Aorta (tissue), 5 donors: ENCODE measurements around the gene ZDHHC12. TPM values are rescaled to one million over a fixed set of nuclear protein-coding genes. Genes with fewer than 3 reads are reported as not detected.

Source experiments
- ATAC-seq: fragments of 200-7000 bp; cut with Tn5 transposase; one replicate; pipeline ENCODE4 v1.9.1; 2022; ENCODE audit warnings: moderate library complexity; ENCODE audit not compliant: low FRiP score
- DNase-seq, 2 donors: peaks; one replicate each; pipeline ENCODE4 v3.0.0-alpha.2; 2020
- H3K27ac ChIP-seq, 2 donors: one replicate each; pipeline ENCODE4 v1.5.1; 2013; ENCODE audit warnings: low read length in 2 of 2, mild to moderate bottlenecking in 2 of 2, moderate library complexity in 2 of 2, control low read depth in 1 of 2, inconsistent platforms in 1 of 2, low read depth in 1 of 2
- H3K27me3 ChIP-seq, 2 donors: one replicate each; pipeline ENCODE4 v1.6.1; 2013; ENCODE audit warnings: control low read depth in 1 of 2, low read length in 1 of 2, mild to moderate bottlenecking in 1 of 2, moderate library complexity in 1 of 2; ENCODE audit not compliant: insufficient read depth in 2 of 2, control insufficient read depth in 1 of 2
- H3K36me3 ChIP-seq, 2 donors: one replicate each; pipeline ENCODE4 v1.6.1; 2013; ENCODE audit warnings: control low read depth in 1 of 2, low read length in 1 of 2, mild to moderate bottlenecking in 1 of 2; ENCODE audit not compliant: insufficient read depth in 2 of 2, control insufficient read depth in 1 of 2
- H3K4me1 ChIP-seq, 2 donors: one replicate each; pipeline ENCODE4 v1.6.1; 2013; ENCODE audit warnings: low read length in 2 of 2, control low read depth in 1 of 2, mild to moderate bottlenecking in 1 of 2, moderate library complexity in 1 of 2; ENCODE audit not compliant: insufficient read depth in 2 of 2, control insufficient read depth in 1 of 2
- H3K4me3 ChIP-seq, 2 donors: one replicate each; pipeline ENCODE4 v1.5.1; 2013; ENCODE audit warnings: low read length in 2 of 2, control low read depth in 1 of 2, mild to moderate bottlenecking in 1 of 2
- H3K9me3 ChIP-seq: one replicate; pipeline ENCODE4 v1.6.1; 2013; ENCODE audit warnings: mild to moderate bottlenecking, low read length; ENCODE audit not compliant: control insufficient read depth
- WGBS, 2 donors: extraction: QIAGEN DNeasy Blood & Tissue Kit; methylation state at CpG; one replicate each; pipeline ENCODE4 v1.1.7; 2013; 5-methylcytosine and 5-hydroxymethylcytosine counted together
- intact Hi-C, 2 donors: fragments of 100-400 bp; cut with DNase I; formaldehyde crosslinking; loops; one replicate each; pipeline versions ENCODE4 v1.14.2 to v1.15.0; 2022
- polyA plus RNA-seq, 2 donors: library from polyadenylated mRNA; stranded (reverse); fragments of 200-250 nt; gene quantifications; one replicate each; pipeline ENCODE4 v1.2.3, GENCODE V29; 2013
- total RNA-seq, 2 donors: library from RNA; stranded (reverse); fragmentation: NEBNext Ultra II Directional; extraction: Animal tissue kit (Norgen Biotek cat#: 25700); gene quantifications; one replicate each; pipeline ENCODE4 v1.2.1, GENCODE V29; 2021
- donor health status: healthy with polysubstance abuse.
- donor health status: Bipolar disorder and iron deficiency.
- donor health status: DM: no; HTN: no; CAD: no.
- donor health status: DM: no; HTN: no; CAD: no.
- donor health status: DM: yes; HTN: yes; CAD: no.

The ZDHHC12 gene
- total and polyA plus RNA-seq, 4 donors = 11.2 to 30.9 (median 17.2) TPM

DNA sequence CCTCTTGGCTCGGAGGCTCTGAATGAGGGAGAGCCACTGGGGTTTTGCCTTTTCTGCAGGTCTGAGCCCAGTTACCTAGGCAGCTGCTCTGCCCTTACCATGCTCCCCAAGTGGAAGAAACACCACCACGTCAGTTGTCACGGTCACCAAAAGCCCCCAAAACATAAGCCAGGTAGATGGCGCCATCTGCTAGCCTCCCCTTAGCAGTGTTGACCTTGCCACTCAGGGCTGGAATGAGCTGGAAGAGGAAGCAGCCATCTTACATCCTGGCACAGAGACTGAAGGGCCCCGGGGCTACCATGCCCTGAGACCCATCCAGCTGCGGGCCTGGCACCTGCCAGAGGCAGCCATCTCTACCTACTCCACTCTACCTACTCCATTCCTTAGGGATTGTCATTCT, 40.4 kb upstream of the ZDHHC12 start:
- 74 to 85% methylated on average over 6 of the region's 6 CpGs for WGBS, 2 donors
- DNase-seq = no peak
- ATAC-seq = no peak

GRCh38 chr9:128762671-128763449, 38.9 kb upstream of the ZDHHC12 start:
- H3K4me3 ChIP-seq = no peak overlapping the region
- H3K9me3 ChIP-seq = no peaks in the 10 kb centered on the region
- ATAC-seq = no peak
- DNase-seq = no peak
- 80 to 81% methylated on average over 9 of the region's 9 CpGs for WGBS, 2 donors
- no peaks in the 10 kb centered on the region for H3K4me1 ChIP-seq
- H3K27ac ChIP-seq = no peak overlapping the region
- intact Hi-C loops = no loop called here
- H3K27me3 ChIP-seq = no peaks in the 10 kb centered on the region
- H3K36me3 ChIP-seq = no peaks in the 10 kb centered on the region

More for the DNA sequence above, 40.4 kb upstream of the ZDHHC12 start:
- Histone ChIP-seq H3K27ac (no peak overlapping the region), H3K27me3 (no peaks in the 10 kb centered on the region), H3K36me3 (no peaks in the 10 kb centered on the region), H3K4me1 (no peaks in the 10 kb centered on the region), H3K4me3 (no peak overlapping the region), H3K9me3 (no peaks in the 10 kb centered on the region)
- intact Hi-C loops = no loop called here

DNA sequence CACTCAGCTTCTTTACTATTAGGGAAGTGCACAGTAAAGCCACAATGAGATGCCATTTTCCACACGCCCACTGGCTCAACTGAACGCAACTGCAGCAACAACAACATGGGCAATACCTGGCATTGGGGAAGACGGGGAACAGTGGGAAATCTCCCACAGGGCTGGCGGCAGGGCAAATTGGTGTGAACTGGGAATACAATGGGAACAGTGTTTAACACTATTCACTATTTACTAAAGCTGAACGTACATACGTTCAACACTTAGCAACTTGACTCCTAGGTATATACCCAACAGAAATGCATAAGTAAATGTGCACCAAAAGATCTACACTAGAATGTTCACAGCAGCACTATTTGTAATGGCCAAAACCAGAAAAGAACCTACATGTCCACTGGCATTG, 33.7 kb upstream of the ZDHHC12 start:
- no peak overlapping the region for H3K4me3 ChIP-seq
- H3K9me3 ChIP-seq = no peaks in the 10 kb centered on the region
- peaks cover 0 to 3% of the 10 kb centered on the region in 2 donors for H3K36me3 ChIP-seq
- no peak for DNase-seq
- 92 to 93% methylated on average over 6 of the region's 6 CpGs for WGBS, 2 donors
- intact Hi-C loops = no loop called here
- H3K27ac ChIP-seq = no peak overlapping the region
- ATAC-seq = no peak
- H3K27me3 ChIP-seq = no peaks in the 10 kb centered on the region
- H3K4me1 ChIP-seq = no peaks in the 10 kb centered on the region

- Histone ChIP-seq H3K27me3 (no peaks in the 10 kb centered on the region), H3K27ac (no peak overlapping the region), H3K4me3 (no peak overlapping the region), H3K9me3 (no peaks in the 10 kb centered on the region), H3K4me1 (no peaks in the 10 kb centered on the region), H3K36me3 (peaks cover 0 to 6% of the 10 kb centered on the region in 2 donors)
- no peak for ATAC-seq
- DNase-seq = no peak
- WGBS, 2 donors = 93 to 94% methylated on average over 16 of the region's 16 CpGs
- intact Hi-C loops = no loop called here
Measured at GRCh38 chr9:128753627-128754026, 29.7 kb upstream of the ZDHHC12 start.

DNA sequence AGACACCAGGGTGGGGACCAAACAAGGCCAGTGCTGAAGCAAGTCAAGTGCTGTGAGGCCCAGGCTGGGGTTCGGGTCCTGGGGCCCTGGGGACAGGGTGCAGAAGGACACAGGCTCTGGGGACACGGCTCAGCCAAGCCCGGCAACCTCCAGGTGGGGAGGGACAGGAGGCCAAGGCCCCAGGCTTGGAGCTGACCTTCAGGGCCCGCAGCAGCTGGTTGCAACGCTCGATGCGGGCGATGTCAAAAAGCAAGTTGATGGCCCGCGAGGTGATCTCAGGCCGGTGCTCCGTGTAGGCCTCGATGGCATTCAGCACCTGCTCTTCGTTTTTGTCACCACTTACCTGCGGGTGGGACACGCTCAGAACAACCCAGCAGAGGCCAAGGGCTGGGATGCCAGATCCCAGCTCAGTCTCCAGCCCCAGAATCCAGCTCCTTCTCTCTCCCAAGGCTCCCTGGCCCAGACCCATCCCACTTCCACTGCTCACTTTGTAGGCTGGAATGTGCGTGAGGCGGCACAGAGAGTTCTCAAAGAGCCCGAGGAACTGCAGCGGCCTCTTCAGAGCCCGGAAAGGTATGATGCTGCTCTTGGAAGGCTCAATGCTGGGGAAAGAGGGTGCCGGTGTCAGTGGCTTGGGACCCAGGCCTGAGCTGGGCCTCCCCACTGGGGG, 27.1 kb upstream of the ZDHHC12 start:
- no peaks in the 10 kb centered on the region for H3K27me3 ChIP-seq
- H3K9me3 ChIP-seq = no peaks in the 10 kb centered on the region
- no peak overlapping the region for H3K27ac ChIP-seq
- intact Hi-C loops = no loop called here
- WGBS, 2 donors = 92 to 93% methylated on average over 22 of the region's 22 CpGs
- H3K4me1 ChIP-seq = no peaks in the 10 kb centered on the region
- H3K36me3 ChIP-seq = peaks cover 0 to 6% of the 10 kb centered on the region in 2 donors
- H3K4me3 ChIP-seq = no peak overlapping the region
- ATAC-seq (no peak), DNase-seq (no peak)

- no peaks in the 10 kb centered on the region for H3K36me3 ChIP-seq
- H3K4me1 ChIP-seq = no peaks in the 10 kb centered on the region
Measured at GRCh38 chr9:128747241-128747640, 23.3 kb upstream of the ZDHHC12 start.

DNA sequence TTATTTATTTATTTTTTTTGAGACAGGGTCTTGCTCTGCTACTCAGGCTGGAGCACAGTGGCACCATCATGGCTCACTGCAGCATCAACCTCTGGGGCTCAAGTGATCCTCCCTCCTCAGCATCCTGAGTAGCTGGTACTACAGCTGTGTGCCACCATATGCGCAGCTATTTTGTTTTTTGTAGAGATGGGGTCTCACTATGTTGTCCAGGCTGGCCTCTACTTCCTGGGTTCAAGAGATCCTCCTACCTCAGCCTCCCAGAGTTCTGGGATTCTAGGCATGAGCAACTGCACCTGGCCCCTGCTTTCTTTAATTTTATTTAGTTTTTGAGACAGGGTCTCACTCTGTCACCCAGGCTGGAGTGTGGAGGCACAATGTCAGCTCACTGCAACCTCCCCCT, 19.5 kb upstream of the ZDHHC12 start:
- DNase-seq = no peak
- Histone ChIP-seq H3K36me3 (peaks cover 0 to 3% of the 10 kb centered on the region in 2 donors), H3K4me1 (no peaks in the 10 kb centered on the region), H3K4me3 (no peak overlapping the region), H3K9me3 (no peaks in the 10 kb centered on the region), H3K27ac (no peak overlapping the region), H3K27me3 (no peaks in the 10 kb centered on the region)
- ATAC-seq = no peak
- intact Hi-C loops = no loop called here
- 97 to 100% methylated on average over 1 of the region's 1 CpG for WGBS, 2 donors

More at GRCh38 chr9:128747241-128747640, 23.3 kb upstream of the ZDHHC12 start:
- DNase-seq (no peak), ATAC-seq (no peak)
- H3K27me3 ChIP-seq = no peaks in the 10 kb centered on the region
- intact Hi-C loops = no loop called here
- no peaks in the 10 kb centered on the region for H3K9me3 ChIP-seq
- no peak overlapping the region for H3K4me3 ChIP-seq
- no peak overlapping the region for H3K27ac ChIP-seq
- 99 to 100% methylated on average over 1 of the region's 1 CpG for WGBS, 2 donors

GRCh38 chr9:128742401-128742800, 18.5 kb upstream of the ZDHHC12 start:
- Histone ChIP-seq H3K27me3 (no peaks in the 10 kb centered on the region), H3K4me3 (no peak overlapping the region), H3K4me1 (no peaks in the 10 kb centered on the region), H3K27ac (no peak overlapping the region), H3K9me3 (no peaks in the 10 kb centered on the region), H3K36me3 (peaks cover 0 to 3% of the 10 kb centered on the region in 2 donors)
- DNase-seq = no peak
- WGBS, 2 donors = 84 to 86% methylated on average over 20 of the region's 20 CpGs
- ATAC-seq = no peak
- intact Hi-C loops = no loop called here

GRCh38 chr9:128735373-128735772, 11.4 kb upstream of the ZDHHC12 start:
- peaks cover 0 to 5% of the 10 kb centered on the region in 2 donors for H3K36me3 ChIP-seq
- no peak for ATAC-seq
- 65 to 94% methylated on average over 2 of the region's 2 CpGs for WGBS, 2 donors

More at GRCh38 chr9:128735373-128735772, 11.4 kb upstream of the ZDHHC12 start:
- Histone ChIP-seq H3K27me3 (no peaks in the 10 kb centered on the region), H3K4me3 (no peak overlapping the region), H3K27ac (no peak overlapping the region), H3K4me1 (no peaks in the 10 kb centered on the region), H3K9me3 (no peaks in the 10 kb centered on the region)
- DNase-seq = no peak
- intact Hi-C loops = no loop called here
